ENCODE measurements around the gene KDM4C.
"Not testable (repeated sequence)": the region's sequence is repeated elsewhere in the genome, so short reads cannot be mapped to it uniquely, and the experiment has no call there.

Gene KDM4C

DNA sequence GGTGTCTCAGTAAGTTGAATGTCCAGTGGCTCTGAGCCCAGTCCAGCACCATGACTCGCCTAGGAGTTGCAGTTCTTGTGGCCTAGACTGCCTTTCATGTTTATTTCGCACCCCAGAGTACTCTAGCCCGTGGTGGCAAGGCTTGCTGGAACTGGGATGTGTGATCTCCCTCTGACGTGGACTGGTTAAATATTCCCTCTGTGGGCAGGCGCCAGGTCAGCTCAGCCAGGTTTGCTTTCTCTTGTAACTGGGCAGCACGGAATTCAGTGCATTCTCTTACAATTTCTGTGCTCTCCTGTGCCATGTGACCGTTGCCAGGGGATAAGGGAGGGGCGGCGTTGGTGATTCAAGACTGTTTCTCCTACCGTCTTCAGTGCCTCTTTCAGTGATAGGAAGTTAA lies 270.8 kb downstream of the KDM4C start:
- no peak overlapping the region for H3K4me3 ChIP-seq (ENCODE audit: low read depth, low read length)

DNA sequence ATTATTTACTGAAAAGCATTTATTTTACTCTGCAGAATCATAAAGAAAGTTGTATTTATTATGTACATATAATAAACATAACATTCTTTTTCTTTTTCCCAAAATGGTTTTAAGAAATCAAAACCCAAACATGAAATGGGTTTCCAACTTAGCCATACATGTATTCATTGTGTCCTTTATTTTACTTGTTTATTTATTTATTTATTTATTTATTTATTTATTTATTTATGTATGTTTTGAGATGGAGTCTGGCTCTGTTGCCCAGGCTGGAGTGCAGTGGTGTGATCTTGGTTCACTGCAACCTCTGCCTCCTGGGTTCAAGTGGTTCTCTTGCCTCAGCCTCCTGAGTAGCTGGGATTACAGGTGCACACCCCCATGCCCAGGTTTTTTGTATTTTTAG lies 273.2 kb downstream of the KDM4C start:
- H3K4me3 ChIP-seq (ENCODE audit: low read depth, low read length) = not testable (repeated sequence)

DNA sequence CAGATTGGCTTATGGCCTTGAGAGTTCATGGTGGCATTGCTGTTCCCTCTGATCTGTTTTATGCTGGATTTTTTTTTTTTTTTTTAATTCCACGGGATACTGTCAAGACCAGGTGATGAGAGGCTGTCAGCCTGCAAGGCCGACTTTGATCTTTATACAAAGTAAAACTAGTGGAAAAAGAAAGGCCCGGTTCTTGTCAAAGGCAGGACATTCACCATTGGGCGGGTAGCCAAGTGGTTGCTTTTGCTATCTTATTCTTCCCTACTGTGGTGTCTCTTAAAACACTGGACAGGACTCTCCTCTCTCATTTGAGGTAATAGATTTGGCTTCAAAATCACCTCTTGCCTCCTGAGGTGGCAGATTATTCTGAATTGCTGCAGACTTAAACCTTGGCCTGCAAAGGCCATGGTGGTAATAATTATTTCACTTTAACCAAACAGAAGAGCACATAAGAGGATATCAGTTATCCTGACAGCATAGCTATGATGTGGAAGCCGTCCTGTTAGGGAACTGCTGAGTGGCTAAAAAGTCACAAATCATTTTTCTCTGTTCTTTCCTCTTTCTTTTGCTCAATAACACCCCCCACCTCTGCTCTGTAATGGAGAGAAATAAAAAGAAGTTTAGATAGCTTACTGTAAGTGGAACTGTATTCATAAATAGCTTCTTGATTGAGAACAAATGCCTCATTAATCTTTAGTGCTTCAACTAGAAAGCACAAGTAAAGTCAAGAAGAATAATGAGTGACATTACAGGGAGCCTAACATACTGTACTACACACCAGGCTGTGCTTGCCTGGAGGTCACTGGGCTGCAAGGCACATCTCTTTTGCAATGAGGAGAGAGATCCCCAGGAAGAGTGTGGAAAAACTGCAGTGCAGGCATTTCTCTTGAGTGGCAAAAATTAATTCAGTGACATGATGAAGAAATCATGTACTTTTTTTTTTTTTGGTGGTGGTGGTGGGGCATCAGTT lies 275.6 kb downstream of the KDM4C start:
- H3K4me3 ChIP-seq (ENCODE audit: low read depth, low read length) = no peak overlapping the region

DNA sequence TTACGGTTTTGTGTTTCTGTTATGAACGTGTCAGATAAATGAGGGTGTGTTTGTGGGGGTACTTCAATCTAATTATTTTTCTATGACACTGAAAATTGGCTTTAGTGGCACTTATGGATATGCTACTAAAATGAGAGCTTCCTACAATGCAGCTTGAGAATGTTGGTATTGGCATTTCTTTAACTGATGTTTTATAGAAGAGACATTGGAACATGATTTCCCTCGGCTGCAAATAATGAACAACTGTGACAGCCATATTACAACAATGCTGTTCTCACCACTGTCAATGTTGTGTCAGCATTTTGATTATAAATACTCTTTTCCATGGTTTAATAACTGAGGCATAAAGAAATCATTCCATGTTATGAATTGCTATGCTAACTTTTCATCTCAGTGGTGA lies 279.4 kb downstream of the KDM4C start:
- no peak overlapping the region for H3K4me3 ChIP-seq (ENCODE audit: low read depth, low read length)

DNA sequence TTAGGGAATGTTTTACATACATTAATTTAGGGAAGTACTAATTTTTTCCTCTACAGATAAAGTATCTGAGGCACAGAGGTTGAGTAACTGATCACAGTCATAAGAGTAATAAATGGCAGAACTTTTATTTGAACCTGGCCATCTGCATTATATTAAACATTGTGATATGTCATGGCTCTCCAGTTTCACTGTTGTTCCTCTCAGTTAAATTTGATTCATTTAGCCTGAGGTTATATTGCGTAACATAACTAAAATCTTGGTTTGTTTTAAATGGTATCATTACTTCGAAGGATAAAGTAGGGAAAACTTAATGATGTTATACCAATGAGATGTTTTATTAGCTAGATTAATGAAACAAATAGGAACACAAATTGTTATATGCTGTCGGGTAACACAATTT lies 284.4 kb downstream of the KDM4C start:
- no peak overlapping the region for H3K4me3 ChIP-seq (ENCODE audit: low read depth, low read length)

DNA sequence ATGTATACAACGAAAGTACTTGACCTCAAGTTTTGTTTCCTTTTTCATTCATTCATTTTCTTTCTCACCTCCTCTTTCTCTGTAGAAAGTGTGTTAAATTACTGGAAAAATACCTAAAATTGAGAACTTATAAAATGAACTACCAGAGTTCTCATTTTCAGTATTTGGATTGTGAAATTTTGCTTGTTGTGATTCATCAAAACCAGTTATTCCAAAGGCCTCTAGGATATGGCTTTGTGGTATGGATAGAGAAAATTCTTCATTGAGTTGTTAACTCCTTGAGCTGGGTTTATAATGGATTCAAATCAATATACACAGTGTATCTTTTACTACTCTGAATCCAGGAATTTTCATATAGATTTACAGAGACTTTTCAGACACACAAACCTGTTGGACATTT lies 287.6 kb downstream of the KDM4C start:
- H3K4me3 ChIP-seq (ENCODE audit: low read depth, low read length) = no peak overlapping the region

DNA sequence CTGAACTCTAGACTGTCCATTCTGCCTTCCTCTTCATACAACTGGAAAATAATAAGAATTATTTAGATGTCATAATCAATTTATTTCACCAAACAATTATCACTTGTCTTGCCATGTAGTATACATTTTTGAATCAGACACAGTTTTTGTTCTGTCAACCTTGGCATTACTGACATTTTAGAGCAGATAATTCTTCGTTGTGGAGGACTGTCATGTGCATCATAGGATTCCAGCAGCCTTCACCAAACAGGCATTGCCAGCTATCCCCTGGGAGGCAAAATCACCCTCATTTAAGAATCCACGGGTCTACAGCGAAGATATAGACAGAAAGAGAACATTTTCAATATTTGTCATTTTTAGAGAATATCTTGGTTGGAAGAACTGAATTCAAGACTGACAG lies 293.9 kb downstream of the KDM4C start:
- no peak overlapping the region for H3K4me3 ChIP-seq (ENCODE audit: low read depth, low read length)

DNA sequence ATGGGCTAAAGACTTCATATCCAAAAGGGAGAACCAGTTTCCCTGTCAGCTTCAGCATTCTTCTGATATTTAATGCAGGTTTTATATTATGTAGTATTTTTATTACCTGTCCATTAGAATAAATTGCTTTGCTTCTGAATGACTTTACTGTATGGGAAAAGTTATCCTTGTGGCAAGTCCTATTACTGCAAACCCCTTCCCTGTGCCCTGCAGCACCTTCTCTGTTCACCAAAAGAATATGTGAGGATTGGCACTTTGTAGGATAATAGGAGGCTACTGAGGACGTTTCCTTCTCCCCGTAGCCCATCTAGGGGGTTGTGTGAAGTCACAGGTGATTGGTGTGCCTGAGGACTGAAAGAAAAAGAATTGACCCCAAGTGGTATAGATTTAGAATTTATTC lies 296.1 kb downstream of the KDM4C start:
- no peak overlapping the region for H3K4me3 ChIP-seq (ENCODE audit: low read depth, low read length)

DNA sequence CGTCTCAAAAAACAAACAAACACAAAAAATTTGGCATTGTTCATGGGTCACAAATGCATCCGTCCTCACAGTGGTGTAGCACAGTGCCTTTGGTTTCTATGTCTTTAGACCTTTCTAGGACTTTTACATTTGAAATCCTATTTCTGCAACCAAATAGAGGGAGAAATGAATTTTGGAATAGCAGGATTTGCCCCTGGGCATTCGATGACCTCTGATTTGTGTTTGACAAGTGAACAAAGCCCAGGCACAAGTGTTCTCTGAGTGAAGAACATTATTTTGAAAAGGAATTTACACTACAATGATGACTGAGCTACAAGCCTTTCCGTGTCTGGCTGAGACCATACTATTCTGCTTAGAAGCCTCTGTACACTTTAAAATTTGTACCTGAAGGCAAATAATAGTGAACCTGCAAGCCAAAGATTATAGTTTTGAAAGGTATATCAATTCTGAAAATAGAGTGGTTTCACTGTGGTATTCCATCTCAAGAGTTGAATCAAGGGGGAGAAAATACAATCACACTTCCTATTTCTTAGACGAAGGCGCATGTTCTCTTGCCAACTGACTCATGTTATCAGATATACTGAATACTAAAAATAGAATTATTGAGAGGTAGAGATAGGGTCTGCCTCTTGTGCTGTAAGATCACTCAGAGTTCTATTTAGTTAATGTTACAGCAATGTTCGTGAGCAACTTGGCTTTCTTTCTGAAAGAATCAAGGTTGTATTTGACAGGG lies 297.6 kb downstream of the KDM4C start:
- no peak overlapping the region for H3K4me3 ChIP-seq (ENCODE audit: low read depth, low read length)

DNA sequence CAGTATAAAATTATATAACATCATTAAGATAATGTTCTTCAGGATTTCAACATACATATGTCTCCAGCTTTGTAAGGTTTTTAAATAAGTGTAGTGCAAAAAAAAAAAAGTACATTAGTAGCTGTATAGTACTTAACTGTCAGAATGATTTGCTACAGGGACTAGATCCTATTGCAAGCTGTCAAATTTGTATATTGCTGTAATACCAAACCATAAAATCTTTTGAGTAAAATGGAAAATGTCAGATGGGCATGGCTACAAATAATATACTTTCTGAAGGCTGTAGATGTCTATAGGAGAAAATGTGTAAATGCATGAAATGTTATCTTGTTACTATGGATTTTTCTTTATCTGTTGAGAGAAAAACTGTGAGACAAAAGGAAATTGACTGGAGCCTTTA lies 298.5 kb downstream of the KDM4C start:
- H3K4me3 ChIP-seq (ENCODE audit: low read depth, low read length) = no peak overlapping the region

DNA sequence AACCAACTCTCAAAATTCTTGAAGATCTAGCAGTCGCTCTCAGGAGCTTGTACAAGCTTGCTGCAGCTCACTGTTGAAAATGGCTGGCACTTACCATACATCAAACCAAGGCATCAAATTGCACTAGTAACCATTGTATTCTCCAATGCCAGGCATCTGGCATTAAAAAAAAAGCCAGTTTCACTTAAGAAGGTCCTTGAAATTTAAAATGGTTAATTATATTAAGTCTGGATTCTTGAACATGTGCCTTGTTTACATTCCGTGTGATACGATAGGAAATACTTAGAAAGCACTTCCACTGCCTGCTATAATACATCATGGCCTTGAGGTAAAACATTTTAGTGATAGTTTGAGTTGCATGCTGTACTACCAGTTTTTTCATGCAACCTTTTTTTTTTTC lies 300.7 kb downstream of the KDM4C start:
- H3K4me3 ChIP-seq (ENCODE audit: low read depth, low read length) = no peak overlapping the region

DNA sequence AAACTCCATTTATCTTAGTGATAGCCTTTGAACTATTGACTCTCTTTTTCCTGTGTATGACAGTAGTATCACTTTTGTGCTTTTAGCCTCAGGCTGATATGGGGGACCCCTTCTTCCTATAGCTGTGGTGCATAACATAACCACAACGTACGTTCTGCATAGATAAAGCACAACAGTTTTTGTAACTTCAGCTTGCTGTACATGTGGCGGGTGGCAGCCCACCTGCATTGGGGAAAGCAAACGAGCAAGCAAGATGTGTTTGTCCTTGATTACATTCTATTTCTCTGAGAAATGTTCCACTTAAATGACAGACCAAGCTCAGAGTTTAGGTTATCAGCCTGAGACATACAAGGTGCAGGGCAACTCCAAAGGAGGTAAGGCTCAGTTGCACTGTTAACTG lies 309.4 kb downstream of the KDM4C start:
- H3K4me3 ChIP-seq (ENCODE audit: low read depth, low read length) = no peak overlapping the region

DNA sequence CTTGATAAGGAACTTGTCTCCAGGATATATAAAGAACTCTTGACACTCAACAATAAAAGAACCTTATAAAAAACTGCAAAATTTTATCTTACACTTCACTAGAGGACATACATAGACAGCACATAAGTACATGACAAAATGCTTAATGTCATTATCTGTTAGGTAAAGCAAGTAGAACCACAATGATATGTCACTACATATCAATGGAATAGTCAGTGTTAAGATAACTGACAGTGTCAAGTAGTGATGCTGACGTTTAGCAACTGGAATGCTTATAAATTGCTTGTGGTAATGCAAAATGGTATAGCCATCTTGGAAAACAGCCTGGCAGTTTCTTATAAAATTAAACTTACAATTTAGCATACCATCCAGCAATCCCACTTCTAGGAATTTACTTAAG lies 314.1 kb downstream of the KDM4C start:
- no peak overlapping the region for H3K4me3 ChIP-seq (ENCODE audit: low read depth, low read length)

DNA sequence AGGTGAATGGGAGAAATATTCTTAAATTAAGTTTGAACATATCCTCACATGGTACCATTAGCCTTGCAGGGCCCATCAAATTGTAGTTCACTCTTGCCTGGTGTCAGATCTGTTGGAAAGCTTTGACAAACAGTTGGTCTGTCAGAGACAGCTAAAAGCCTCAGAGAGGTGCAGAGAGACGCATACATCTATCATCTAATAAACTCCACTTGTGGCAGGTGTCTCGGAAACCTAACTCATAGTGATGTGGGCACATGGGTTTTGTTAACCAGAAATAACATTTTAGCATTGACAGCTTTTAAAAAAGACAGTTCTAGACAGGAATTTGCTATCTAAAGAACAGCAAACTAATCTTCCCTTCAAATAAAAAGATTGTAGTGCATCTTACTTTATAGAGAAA lies 315.9 kb downstream of the KDM4C start:
- no peak overlapping the region for H3K4me3 ChIP-seq (ENCODE audit: low read depth, low read length)

DNA sequence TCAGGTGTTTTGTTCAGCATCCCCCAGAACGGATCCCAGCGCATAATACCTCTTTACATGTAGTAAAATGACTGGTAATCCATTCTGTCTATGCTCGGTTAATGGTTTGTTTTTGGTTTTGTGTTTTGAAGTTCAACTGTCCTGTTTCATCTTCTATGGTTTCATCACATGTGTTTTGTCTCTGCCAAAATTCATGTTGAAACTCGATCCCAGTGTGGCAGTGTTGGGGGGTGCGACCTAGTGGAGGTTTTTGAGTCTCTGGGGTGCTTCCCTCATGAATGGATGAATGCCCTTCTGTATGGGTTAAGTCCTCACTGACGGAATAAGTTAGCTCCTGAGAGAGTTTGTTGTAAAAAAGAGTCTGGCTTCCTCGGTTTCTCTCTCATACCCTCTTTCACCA lies 317.4 kb downstream of the KDM4C start:
- H3K4me3 ChIP-seq (ENCODE audit: low read depth, low read length) = no peak overlapping the region

DNA sequence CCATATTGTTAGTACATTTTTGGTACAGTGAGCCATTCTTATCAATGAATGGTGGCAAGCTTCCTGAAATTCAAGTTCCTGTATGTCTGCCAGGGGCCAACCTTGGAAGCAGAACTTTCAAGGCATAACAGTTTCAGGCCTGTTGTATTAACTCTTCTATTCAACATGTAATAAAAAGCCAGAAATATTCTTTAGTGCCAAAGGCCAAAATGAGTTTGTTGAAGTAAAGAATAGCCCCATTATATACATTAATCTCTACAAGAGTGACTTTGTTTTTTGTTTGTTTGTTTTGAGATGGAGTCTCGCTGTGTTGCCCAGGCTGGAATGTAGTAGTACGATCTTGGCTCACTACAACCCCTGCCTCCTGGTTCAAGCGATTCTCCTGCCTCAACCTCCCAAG lies 321.3 kb downstream of the KDM4C start:
- H3K4me3 ChIP-seq (ENCODE audit: low read depth, low read length) = no peak overlapping the region

DNA sequence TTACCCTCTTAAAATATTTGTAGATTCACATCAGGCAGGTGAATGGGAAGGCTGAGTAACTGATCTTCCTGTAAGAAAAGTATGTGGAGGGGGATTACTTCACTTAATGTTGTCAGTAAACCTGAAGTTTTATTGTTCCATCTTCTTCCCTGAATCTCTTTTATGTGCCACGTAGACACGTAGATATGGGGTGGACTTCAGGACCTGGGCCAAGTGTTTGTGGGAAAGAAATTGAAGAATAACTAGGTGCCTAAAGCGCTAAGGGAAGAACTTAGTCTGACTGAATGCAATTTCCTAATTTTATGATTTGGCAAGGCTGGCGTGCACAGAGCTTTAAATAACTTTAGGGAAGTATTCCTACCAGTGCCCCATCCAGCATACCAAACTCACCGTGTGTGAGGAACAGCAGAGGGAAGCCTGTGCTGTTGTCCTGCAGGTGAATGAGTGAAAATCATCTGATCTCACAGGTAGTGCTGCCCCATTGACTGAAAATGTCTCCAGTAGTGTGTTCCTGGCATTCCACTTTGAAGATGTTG lies 323.4 kb downstream of the KDM4C start:
- H3K4me3 ChIP-seq (ENCODE audit: low read depth, low read length) = no peak overlapping the region

DNA sequence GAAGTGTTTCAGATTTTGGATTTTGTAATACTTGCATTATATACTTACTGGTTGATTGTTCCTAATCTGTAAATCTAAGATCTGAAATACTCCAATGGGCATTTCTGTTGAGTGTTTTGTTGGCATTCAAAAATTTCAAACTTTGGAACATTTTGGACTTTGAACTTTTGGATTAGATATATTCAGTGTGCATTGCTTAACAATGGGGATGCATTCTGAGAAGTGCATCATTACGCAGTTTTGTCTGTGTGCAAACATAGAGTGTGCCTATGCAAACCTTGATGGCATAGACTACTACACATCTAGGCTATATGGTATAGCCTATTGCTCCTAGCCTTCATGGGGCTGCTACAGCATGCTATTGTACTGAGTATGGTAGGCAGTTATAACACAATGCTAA lies 325.4 kb downstream of the KDM4C start:
- no peak overlapping the region for H3K4me3 ChIP-seq (ENCODE audit: low read depth, low read length)

DNA sequence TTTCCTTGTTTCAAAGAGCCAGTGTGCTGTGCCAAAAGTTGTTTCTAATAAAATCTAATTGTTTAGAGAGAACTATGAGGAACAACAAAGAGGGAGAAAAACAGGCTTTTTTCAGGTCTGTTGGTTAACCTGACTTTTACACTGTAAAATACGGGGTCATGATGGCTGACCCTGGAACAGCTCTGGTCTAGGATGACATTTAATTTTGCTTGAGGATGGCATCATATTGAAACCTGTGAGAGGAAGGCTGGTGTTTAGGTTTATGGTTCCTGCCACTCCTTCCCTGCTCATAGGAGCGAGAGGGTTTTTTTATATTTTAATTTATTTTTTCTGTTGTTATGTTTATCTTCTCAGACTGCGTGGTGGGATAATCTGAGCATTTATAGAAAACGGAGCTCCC lies 327.6 kb downstream of the KDM4C start:
- no peak overlapping the region for H3K4me3 ChIP-seq (ENCODE audit: low read depth, low read length)

DNA sequence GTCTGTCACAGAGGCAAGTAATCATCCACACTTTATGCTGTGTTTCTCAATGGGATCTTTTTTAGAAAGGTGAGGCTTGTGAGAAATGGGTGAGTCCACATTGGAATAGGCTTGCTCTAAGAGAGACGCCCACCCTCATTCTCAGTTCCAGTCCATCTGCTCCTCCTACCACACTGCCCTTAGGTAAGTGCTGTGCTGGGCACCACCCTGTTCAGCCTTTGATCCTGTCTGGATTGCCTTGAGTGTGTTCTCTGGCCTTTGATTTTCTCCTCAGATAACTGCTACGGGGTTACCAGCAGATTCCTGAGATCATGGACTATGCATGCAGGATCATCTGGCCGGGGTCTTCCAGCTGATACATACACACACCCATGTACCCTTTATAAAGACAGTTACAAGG lies 328.6 kb downstream of the KDM4C start:
- H3K4me3 ChIP-seq (ENCODE audit: low read depth, low read length) = no peak overlapping the region

DNA sequence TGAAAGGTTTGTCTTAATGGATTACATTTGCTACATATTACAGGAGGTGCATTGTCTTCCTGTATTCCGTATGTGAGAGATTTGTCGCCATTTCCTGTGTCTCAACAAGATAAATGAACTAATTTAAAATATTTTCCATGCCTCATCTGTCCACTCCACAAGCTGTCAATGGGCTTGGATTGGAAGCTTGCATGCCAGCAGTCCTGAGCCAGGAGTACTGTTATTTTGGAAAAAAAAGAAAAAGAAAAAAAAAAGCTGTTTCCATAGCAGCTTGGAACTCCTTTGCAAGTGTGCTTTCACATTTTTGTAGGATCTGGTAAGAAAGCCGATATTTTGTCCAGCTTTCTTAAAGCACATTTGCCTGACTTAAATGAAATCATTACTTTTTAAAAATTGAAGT lies 330.8 kb downstream of the KDM4C start:
- no peak overlapping the region for H3K4me3 ChIP-seq (ENCODE audit: low read depth, low read length)

All from iPS-11a (cell line).